MM.1S (cell line): ENCODE measurements around the gene RBM11.

Source experiments
- EZH2 ChIP-seq: fragments of 300-600 bp; sonication (generic); optimal IDR thresholded peaks from 2 replicates; pipeline ENCODE3; 2017; ENCODE audit warnings: low read depth, mild to moderate bottlenecking, antibody characterized with exemption, low read length, mixed read lengths
- EZH2phosphoT487 ChIP-seq: fragments of 300-600 bp; sonication (generic); IDR thresholded peaks from 2 replicates; pipeline ENCODE4 v1.6.1; 2018; ENCODE audit warnings: antibody characterized with exemption, low read length

GRCh38 chr21:14239281-14239680 lies 23.3 kb downstream of the RBM11 start:
- TF ChIP-seq EZH2phosphoT487 = no peak
- TF ChIP-seq EZH2 = no peak
